Ovary (tissue), 3 donors: ENCODE measurements around the gene ZMYND8.

Experiments
- CTCF ChIP-seq, 3 donors: fragments of 450-650 bp in 2 of 3; fragments of 200-600 bp in 1 of 3; IDR thresholded peaks; one replicate each; pipeline versions ENCODE4 v1.5.1 to v1.8.0; 2016 to 2022; ENCODE audit warnings: antibody characterized with exemption in 3 of 3, mild to moderate bottlenecking in 1 of 3
- POLR2A ChIP-seq: fragments of 450-650 bp; IDR thresholded peaks from one replicate; pipeline ENCODE4 v1.6.1; 2017; ENCODE audit warnings: antibody characterized with exemption, mild to moderate bottlenecking, moderate library complexity
- donor health status: DM: no; HTN: no; CAD: no.

- TF ChIP-seq CTCF (IDR thresholded peaks at IDR 0.05), result no peak
- no peak for TF ChIP-seq POLR2A
Observed at GRCh38 chr20:47266847-47267515, 89.5 kb downstream of the ZMYND8 start.
